GM21528 (cell line): ENCODE results near the gene EML5.

Experiments
- ATAC-seq: cut with Tn5 transposase; IDR thresholded peaks from one replicate; pipeline ENCODE4 v1.9.1; 2021; ENCODE audit warnings: mild to moderate bottlenecking, moderate library complexity; ENCODE audit not compliant: unreplicated experiment, low FRiP score

Gene EML5

GRCh38 chr14:88733121-88733520 is 59.6 kb downstream of the EML5 start:
- ATAC-seq, result no peak

DNA sequence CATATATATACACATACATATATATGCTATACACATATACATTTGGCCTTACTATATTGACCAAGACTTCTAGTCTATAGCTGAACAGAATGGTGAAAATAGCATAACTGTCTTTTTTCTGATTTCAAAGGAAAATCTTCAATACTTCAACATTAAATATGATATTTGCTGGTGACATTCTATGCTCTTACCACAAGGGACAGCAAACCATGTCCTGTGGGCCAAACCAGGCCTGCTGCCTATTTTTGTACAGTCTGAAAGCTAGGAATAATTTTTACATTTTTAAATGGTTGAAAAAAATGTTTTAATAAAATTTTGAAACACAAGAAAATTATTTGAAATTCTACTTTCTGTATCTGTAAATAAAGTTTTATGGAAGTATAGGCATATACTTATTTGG is 63.6 kb downstream of the EML5 start:
- no peak for ATAC-seq

- ATAC-seq, result no peak
Observed at GRCh38 chr14:88727057-88727456, 65.7 kb downstream of the EML5 start.

DNA sequence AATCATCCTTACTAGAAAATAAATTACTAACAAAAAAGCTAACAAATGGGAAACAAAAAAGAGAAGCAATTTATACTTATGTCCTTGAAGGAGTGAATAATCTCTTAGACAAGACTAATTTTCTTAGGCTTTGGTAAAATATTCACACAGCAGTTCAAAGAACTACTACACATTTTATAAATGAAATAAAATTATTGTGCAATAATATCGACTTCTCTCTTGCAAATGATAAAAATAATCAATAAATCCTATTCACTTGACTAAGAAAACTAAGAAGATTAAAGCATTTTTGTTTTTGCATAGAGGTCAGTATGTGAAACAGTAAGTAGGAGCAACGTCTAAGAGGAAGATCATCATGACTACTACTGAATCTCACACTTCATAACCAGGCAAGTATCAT is 82.0 kb downstream of the EML5 start:
- no peak for ATAC-seq

DNA sequence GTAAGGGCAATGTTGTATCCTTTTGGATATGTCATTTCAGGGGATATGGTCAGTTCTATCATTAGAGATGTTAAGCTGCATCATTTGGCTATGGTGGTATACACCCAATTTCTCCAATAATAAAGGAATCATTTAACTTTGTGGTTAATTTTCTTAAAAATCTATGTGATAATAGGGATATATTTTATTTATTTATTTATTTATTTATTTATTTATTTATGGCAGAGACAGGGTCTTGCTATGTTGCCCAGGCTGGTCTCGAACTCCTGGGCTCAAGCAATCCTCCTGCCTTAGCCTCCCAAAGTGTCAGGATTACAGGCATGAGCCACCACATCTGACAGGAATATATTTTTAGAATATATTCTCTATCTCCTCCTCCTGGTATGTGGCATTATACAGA is 85.7 kb downstream of the EML5 start:
- ATAC-seq, result no peak

DNA sequence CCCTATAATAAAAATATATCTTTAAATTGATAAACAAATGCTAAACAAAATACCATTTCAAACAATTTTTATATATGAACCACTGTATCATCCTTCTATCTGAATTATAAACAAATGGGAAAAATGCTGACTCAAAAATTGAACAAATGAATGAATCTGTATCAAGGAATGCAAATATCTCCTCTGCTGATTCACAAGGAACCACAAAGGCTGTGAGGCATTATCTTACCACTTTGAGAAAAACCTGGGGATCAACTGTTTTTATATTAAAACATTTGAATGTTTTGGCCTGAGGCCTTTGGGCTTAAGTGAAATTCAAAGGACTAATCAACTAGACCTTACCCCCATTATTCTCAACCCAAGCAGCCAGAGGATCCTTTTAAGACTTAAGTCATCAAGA is 86.3 kb downstream of the EML5 start:
- no peak for ATAC-seq

DNA sequence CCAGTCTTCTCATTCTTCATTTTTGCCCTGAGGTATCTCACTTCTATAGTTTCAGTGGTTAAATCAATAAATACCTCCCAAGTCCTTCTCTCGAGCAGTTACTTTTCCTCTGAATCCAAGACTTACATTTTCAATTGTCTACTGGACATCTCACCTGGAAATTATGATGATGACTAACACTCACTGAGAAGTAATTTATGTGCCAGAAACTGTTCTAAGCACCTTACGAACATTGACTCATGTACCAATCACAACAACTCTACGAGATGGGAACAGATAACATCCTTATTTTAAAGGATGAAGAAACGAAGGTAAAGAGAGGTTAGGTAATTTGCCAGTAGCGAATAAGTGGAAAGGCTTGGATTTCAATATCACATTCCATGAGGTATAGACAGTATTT is 94.1 kb downstream of the EML5 start:
- ATAC-seq, result no peak

DNA sequence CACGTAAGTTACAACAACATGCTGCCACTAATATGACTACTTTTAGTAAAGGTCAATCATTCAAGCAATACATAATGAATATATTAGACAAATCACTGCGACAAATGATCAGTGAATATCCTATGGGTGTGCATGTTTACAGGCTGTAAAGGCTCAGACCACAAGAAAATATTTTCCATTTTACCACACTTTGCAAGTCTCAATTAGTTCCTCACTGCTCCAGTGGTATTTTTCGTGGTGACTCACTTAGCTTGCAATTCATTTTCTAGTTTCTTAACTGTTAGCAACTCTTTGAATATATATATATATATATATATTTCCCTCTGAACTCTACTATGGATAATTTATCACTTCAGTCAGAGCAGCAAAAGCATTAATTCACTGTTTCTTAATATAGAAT is 96.9 kb downstream of the EML5 start:
- no peak for ATAC-seq

DNA sequence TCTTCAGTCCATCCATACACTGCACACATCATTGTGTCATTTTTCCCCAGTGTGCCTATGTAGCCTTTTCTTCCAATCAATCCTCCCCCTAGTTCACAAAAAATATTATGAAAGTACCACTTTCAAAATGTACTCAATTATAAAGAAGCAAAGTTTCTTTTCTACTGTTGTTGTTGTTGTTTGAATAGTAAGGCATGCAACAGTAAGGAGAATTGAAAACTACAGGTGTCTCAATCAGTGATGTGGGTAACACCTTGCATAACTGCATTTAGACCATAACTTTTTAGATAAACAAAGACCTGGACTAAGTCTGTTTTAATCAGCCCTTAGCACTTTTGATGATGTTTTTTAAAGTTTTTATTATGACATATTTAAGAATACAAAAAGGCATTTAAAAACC is 104.4 kb downstream of the EML5 start:
- no peak for ATAC-seq

GRCh38 chr14:88683119-88683518 is 109.6 kb downstream of the EML5 start:
- no peak for ATAC-seq

DNA sequence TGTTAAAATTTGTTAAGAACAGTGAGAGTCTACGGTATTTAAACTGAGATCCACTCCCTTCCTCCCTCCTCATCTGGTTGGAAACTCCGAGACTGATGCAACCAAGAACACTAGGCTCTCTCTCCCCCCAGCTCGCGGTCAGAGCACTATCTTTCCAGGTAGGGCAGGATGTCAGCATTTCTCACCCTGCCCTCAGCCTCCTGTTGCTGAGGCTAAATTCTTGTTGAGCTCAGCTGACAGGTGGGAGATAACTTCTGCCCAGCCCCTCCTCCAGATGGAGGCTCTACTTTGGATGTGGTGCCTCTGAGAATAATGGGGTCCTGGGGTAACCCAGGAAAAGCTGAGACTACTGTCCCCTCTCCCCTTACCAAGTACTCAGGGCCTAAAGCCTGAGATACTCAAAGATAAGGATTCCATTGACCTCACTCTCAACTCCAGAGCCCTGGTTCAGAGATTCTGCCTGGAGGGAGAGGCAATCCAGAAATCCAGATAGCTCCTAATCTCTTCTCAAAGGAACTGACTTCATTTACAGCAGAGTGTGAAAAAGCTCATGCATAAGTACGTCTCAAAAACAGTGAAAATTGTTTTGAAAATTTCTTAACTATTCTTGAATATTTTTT is 110.1 kb downstream of the EML5 start:
- ATAC-seq, result no peak

GRCh38 chr14:88681755-88682494 is 110.8 kb downstream of the EML5 start:
- no peak for ATAC-seq

DNA sequence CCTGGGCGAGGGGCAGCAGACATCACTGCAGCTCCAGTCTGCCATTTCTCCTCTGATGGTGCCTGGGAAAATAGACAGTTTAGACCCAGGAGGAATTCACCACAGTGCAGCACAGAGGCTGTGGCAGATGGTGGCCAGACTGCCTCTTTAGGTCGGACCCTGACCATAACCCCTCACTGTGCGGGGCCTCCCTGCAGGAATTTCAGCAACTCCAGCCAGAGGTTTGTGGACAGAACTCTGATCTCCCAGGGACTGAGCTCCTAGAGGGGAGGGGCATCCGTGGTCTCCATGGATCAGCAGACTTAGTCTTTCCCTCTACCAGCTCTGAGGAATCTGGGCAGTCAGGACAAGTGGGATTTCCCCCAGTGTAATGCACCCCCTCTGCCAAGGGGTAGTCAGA is 123.4 kb downstream of the EML5 start:
- ATAC-seq, result no peak

DNA sequence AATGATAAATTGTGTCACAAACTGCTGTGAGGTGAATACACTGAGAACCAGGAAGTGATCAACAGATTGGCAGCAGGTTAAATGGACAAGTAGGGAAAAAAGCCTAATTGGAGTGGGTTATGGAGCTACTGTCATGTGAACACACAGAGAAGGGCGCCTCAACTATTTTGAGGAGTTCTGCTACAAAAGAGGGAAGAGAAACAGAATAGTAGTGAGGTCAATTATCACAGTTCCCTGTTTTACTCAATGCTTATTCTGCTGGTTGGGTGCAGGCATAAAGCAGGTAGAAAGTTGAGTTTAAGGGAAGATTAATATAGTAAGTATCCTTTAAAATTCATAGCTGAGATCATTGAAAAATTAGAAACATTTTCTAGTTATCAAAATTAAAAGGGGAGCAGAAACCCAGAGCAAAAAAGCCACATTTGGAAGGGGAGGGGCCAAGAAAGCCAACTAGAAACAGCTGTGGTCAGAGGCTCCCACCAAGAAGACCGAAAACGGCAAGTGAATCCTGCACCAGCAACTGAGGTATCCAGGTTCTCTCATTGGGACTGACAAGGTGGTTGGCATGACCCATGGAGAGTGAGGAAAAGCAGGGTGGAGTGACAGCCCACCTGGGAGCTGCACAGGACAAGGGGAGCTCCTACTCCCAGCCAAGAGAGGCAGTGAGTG is 124.2 kb downstream of the EML5 start:
- ATAC-seq, result peak; percentile 74

GRCh38 chr14:88667555-88668273 is 125.0 kb downstream of the EML5 start:
- ATAC-seq, result peak; percentile 87

DNA sequence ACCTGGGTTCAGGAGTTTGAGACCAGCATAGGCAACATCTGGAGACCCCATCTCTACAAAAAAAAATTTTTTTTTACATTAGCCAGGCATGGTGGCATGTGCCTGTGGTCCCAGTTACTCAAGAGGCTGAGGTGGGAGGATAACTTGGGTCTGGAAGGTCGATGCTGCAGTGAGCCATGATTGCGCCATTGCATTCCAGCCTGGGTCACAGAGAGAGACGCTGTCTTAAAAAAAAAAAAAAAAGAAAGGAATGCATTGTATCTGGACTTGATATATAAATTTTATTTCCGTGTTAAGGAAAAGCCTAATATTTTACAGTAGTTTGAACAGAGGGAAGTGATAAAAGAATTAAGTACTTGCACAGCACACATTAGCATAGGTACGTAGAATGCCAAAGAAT is 132.7 kb downstream of the EML5 start:
- no peak for ATAC-seq

DNA sequence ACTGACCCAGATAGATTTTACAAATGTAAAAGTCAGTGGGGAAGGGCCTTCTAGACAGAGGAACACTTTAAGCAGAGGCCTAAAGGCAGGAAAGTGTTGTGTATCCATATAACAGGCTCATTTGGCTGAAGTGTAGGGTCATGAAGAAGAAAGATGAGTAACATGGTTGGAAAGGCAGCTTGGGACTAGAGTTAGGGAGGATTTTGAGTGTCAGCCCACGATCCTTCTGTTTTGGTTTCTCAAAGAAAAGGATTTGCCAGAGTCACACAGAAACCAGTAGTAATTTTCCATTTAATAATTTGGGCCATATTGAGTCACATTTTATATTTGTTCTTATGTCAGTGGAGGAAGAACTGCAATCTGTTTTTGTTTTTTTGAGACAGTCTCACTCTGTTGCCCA is 153.5 kb downstream of the EML5 start:
- no peak for ATAC-seq

- no peak for ATAC-seq
Observed at GRCh38 chr14:88632512-88632911, 160.2 kb downstream of the EML5 start.

DNA sequence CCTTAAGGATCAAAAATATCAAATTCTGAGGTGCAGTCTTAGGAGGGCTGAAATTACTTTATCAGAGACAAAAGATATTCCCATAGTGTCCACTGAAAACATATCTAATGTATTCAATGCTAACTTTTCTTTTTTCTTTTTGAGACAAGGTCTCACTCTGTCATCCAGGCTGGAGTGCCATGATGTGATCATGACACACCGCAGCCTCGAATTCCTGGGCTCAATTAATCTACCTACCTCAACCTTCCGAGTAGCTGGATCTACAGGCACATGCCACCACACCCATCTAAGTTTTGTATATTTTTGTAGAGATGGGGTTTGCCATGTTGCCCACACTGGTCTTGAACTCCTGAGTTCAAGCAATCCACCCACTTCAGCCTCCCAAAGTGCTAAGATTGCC is 161.7 kb downstream of the EML5 start:
- ATAC-seq, result no peak

DNA sequence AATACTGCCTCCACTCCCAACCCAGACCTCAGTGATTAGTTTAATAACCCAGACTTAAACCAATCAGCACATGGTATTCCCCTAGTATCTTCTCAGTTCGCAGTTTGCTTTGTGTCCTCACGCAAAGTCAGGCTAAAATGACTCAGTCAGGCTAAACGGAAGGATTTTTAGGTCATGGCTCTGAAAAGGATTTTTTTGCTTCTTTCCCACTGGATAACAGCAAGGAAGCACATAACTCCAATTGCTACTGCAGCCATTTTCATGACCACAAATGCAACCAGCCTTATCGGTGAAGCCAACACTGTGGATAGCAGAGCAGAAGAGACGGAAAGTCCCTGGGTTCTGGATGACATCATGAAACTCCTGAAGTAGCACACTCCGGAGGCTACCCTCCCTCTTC is 162.2 kb downstream of the EML5 start:
- no peak for ATAC-seq

DNA sequence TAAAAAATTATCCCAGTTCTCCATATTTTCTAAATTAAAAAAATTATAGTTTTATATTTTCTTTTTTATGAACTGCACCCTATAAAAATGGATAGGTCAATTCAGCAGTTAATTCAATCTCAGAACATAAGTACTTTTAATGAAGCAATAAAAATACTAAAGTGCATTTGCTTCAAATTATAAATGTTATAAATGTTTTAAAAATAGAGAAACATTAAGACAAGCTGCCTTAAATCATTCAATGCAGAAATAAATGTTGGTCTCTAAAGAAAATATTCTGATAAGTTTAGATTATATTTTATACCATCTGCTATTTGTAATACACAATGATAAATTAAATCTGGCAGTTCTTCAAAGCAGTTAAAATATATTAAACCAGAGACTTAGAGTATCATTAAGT is 164.3 kb downstream of the EML5 start:
- ATAC-seq, result no peak
